K562 (cell line): ENCODE measurements around the gene ETV3L. TPM values are rescaled to one million over a fixed set of nuclear protein-coding genes. Genes with fewer than 3 reads are reported as not detected.

Experiments used
- HDAC8 ChIP-seq: fragments of 450-650 bp; IDR thresholded peaks from 2 replicates; pipeline ENCODE4 v1.6.1; 2016; ENCODE audit warnings: mild to moderate bottlenecking, missing genetic modification characterization, moderate library complexity, missing compliant biosample characterization
- POLR2G ChIP-seq: fragments of 200-400 bp; formaldehyde crosslinking; IDR thresholded peaks from 2 replicates; pipeline ENCODE4 v1.6.1; 2017; ENCODE audit warnings: low read depth, mild to moderate bottlenecking, antibody characterized with exemption, low read length, moderate library complexity
- SRSF1 ChIP-seq: fragments of 200-400 bp; formaldehyde crosslinking; IDR thresholded peaks from 2 replicates; pipeline ENCODE4 v1.6.1; 2017; ENCODE audit warnings: mild to moderate bottlenecking, low read depth, low read length, moderate library complexity
- TFAM ChIP-seq: fragments of 250-450 bp; sonication (Bioruptor Pico); conservative IDR thresholded peaks from 2 replicates; pipeline ENCODE4 v1.5.0; 2021; ENCODE audit warnings: mild to moderate bottlenecking, moderate library complexity
- polyA plus RNA-seq, 8 experiments: library from polyadenylated mRNA; depleted of rRNA in 4 of 8; stranded (reverse) in 5 of 8; unstranded in 3 of 8; fragments of >200 nt; fragmentation: Nextera tagmentation in 2 of 8; fragmentation: Illumina TruSeq in 1 of 8; extraction: Ambion mirVana in 2 of 8; extraction: Trizol in 1 of 8; gene quantifications; 2 replicates each; pipeline versions ENCODE4 v1.2.1 to v1.2.3, GENCODE V29; 2011 to 2014; ENCODE audit warnings: inconsistent platforms in 1 of 8, missing spikeins in 1 of 8
- total RNA-seq, 7 experiments: library from RNA; depleted of rRNA in 6 of 7; stranded (reverse); fragments of >200 nt in 6 of 7; fragmentation: Illumina TruSeq in 2 of 7; extraction: Trizol in 2 of 7; gene quantifications; 2 replicates each; pipeline versions ENCODE4 v1.2.1 to v1.2.3, GENCODE V29; 2011 to 2021; ENCODE audit warnings: low replicate concordance in 1 of 7
- TF ChIP-seq, protein P1 (sequence below): fragments of 450-650 bp; formaldehyde crosslinking; conservative IDR thresholded peaks from 2 replicates; pipeline ENCODE4 v1.4.0; 2022; ENCODE audit warnings: mild to moderate bottlenecking, missing genetic modification characterization
- TF ChIP-seq, protein P2 (sequence below): fragments of 200-800 bp; sonication (Bioruptor generic); IDR thresholded peaks from 2 replicates; pipeline ENCODE4 v1.6.1; 2017; ENCODE audit warnings: missing genetic modification characterization, missing compliant biosample characterization
- TF ChIP-seq, protein P3 (sequence below): IDR thresholded peaks from 3 replicates; pipeline ENCODE4 v1.6.1; 2011; ENCODE audit warnings: borderline replicate concordance, mild to moderate bottlenecking; ENCODE audit not compliant: insufficient read length, insufficient read depth
- TF ChIP-seq, protein P4 (sequence below), 2 experiments: fragments of 450-650 bp; IDR thresholded peaks; 2 replicates each; pipeline ENCODE4 v1.6.1; 2016; ENCODE audit warnings: mild to moderate bottlenecking in 2 of 2, borderline replicate concordance in 1 of 2, low read depth in 1 of 2, moderate library complexity in 1 of 2

The ETV3L gene
- total and polyA plus RNA-seq, 9 of the 15 experiments (the other 6 are each of a cell fraction or from before 2014, with no cell fraction given): not detected

DNA sequence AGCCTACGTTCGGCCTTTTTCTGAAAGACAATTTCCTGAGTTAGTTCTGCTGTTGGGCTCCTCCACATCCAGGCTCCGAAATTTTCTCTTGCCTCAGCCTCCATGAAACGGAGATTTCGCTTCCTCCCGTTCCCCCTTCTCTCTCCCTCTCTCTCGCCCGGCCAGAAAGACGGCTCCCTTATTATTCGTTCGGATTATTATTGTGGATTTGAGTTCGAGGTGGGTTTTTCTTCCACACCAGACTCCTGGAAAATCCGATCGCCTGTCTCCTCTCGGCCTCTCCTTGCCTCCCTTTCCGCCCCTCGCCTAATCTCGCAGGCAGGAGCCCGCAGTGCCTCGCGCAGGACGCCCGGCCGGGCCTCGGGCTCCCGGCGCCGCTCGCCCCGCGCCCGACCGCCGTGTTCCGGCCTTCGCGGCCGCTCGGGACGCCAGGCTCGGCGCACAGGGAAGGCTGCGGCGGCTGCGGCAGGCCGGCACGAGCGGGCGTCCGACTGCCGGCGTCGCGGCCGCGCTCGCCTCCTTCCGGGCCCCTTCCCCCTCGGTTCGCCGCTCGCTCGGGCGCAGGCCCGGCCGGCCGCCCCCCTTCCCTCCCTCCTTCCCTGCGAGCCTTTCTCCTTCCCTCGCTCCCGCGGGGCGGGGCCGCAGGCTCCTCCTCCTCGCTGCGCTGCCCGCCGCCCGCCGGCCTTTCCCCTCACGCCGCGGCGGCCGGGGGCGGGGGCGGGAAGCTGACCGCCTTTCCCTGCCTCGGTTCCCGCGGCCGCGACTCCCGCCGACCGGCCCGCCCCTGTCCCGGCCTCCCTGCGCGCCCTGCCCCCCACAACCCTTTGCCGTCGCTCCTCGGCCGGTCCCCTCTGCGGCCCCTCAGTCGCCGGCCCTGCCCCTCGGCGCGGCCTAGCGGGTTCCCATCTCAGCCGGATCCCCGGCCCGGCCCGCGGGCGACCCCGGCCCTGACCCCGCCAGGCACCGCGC, 54.1 kb downstream of the ETV3L start, which contains the start of gene ARHGEF11 (continued):
- TF ChIP-seq, protein P1, sequence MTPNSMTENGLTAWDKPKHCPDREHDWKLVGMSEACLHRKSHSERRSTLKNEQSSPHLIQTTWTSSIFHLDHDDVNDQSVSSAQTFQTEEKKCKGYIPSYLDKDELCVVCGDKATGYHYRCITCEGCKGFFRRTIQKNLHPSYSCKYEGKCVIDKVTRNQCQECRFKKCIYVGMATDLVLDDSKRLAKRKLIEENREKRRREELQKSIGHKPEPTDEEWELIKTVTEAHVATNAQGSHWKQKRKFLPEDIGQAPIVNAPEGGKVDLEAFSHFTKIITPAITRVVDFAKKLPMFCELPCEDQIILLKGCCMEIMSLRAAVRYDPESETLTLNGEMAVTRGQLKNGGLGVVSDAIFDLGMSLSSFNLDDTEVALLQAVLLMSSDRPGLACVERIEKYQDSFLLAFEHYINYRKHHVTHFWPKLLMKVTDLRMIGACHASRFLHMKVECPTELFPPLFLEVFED (CRISPR knock-in tag): no peak
- TF ChIP-seq, protein P2, sequence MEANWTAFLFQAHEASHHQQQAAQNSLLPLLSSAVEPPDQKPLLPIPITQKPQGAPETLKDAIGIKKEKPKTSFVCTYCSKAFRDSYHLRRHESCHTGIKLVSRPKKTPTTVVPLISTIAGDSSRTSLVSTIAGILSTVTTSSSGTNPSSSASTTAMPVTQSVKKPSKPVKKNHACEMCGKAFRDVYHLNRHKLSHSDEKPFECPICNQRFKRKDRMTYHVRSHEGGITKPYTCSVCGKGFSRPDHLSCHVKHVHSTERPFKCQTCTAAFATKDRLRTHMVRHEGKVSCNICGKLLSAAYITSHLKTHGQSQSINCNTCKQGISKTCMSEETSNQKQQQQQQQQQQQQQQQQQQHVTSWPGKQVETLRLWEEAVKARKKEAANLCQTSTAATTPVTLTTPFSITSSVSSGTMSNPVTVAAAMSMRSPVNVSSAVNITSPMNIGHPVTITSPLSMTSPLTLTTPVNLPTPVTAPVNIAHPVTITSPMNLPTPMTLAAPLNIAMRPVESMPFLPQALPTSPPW (CRISPR knock-in tag): peak; percentile 96
- TF ChIP-seq, protein P3, sequence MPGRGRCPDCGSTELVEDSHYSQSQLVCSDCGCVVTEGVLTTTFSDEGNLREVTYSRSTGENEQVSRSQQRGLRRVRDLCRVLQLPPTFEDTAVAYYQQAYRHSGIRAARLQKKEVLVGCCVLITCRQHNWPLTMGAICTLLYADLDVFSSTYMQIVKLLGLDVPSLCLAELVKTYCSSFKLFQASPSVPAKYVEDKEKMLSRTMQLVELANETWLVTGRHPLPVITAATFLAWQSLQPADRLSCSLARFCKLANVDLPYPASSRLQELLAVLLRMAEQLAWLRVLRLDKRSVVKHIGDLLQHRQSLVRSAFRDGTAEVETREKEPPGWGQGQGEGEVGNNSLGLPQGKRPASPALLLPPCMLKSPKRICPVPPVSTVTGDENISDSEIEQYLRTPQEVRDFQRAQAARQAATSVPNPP: no peak
- TF ChIP-seq HDAC8 (tag): no peak
- TF ChIP-seq, protein P4, sequence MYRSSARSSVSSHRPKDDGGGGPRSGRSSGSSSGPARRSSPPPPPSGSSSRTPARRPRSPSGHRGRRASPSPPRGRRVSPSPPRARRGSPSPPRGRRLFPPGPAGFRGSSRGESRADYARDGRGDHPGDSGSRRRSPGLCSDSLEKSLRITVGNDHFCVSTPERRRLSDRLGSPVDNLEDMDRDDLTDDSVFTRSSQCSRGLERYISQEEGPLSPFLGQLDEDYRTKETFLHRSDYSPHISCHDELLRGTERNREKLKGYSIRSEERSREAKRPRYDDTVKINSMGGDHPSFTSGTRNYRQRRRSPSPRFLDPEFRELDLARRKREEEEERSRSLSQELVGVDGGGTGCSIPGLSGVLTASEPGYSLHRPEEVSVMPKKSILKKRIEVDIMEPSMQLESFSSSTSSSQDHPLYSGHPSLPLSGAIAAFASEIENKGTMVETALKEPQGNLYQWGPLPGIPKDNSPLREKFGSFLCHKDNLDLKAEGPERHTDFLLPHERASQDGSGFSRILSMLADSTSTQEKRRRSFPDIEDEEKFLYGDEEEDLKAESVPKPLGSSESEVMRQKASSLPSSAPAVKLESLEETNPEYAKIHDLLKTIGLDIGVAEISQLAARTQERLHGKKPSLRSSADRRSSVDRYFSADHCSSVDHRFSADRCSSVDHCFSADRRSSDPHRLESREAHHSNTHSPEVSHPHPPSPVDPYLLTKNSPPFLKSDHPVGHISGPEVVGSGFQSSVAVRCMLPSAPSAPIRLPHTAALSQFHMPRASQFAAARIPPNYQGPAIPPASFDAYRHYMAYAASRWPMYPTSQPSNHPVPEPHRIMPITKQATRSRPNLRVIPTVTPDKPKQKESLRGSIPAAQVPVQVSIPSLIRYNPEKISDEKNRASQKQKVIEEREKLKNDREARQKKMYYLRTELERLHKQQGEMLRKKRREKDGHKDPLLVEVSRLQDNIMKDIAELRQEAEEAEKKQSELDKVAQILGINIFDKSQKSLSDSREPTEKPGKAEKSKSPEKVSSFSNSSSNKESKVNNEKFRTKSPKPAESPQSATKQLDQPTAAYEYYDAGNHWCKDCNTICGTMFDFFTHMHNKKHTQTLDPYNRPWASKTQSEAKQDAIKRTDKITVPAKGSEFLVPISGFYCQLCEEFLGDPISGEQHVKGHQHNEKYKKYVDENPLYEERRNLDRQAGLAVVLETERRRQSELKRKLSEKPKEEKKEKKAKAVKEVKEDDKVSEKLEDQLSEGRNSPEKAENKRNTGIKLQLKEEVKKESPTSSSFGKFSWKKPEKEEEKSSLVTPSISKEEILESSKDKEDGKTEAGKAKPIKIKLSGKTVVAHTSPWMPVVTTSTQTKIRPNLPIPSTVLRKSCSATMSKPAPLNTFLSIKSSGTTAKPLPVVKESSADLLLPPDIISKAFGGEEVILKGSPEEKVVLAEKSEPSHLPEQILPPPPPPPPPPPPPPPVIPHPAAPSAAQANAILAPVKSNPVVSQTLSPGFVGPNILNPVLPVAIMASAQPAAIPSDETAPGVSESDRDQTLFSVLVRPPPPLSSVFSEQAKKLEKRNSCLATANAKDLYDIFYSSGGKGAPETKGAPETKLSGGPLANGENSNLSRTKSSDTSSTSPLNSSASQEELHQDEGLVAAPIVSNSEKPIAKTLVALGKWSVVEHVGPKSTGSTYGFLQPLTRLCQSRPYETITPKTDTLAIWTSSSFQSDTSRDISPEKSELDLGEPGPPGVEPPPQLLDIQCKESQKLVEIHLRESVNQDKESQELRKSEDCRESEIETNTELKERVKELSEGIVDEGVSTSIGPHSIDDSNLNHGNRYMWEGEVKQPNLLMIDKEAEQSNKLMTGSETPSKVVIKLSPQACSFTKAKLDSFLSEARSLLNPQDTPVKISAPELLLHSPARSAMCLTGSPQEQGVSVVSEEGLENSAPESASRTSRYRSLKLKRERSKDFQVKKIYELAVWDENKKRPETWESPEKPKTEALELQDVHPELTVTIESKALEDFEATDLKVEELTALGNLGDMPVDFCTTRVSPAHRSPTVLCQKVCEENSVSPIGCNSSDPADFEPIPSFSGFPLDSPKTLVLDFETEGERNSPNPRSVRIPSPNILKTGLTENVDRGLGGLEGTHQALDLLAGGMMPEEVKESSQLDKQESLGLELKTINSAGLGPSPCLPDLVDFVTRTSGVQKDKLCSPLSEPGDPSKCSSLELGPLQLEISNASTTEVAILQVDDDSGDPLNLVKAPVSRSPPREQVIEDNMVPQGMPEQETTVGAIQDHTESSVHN (IDR thresholded peaks at IDR 0.05; ENCODE audit: borderline replicate concordance in 1 of 2, low read depth in 1 of 2): no peak
- peak; percentile 88 for TF ChIP-seq POLR2G
- no peak for TF ChIP-seq SRSF1
- no peak for TF ChIP-seq TFAM (CRISPR knock-in tag)
